ENCODE results near the gene STAU1.
A peak's percentile ranks its signal among the peaks of the same experiment; 100 is the strongest.
"Not testable (repeated sequence)": the region's sequence is repeated elsewhere in the genome, so short reads cannot be mapped to it uniquely, and the experiment has no call there.

STAU1 gene

GRCh38 chr20:49228676-49229075, 40.5 kb upstream of the STAU1 start:
- Histone ChIP-seq H3K9me3 (ENCODE audit: control insufficient read depth in 2 of 2, low read length in 2 of 2) (no peaks in the 10 kb centered on the region), H3K9ac (ENCODE audit: low read depth in 1 of 2, low read length in 2 of 2) (no peak overlapping the region), H3K27me3 (ENCODE audit: control insufficient read depth in 2 of 2, insufficient read depth in 2 of 2, low read length in 2 of 2) (no peaks in the 10 kb centered on the region), H3K27ac (ENCODE audit: low read depth in 2 of 2, low read length in 2 of 2) (no peak overlapping the region), H3K4me1 (ENCODE audit: control insufficient read depth in 2 of 2, insufficient read depth in 2 of 2, low read length in 2 of 2) (no peaks in the 10 kb centered on the region), H3K4me3 (ENCODE audit: low read length in 2 of 2) (no peak overlapping the region), H3K36me3 (ENCODE audit: control insufficient read depth in 2 of 2, insufficient read depth in 2 of 2, low read length in 2 of 2) (peaks cover 62 to 69% of the 10 kb centered on the region in 2 donors)

GRCh38 chr20:49225896-49226295, 37.8 kb upstream of the STAU1 start:
- Histone ChIP-seq H3K27me3 (ENCODE audit: control insufficient read depth in 2 of 2, insufficient read depth in 2 of 2, low read length in 2 of 2) (no peaks in the 10 kb centered on the region), H3K4me3 (ENCODE audit: low read length in 2 of 2) (no peak overlapping the region), H3K4me1 (ENCODE audit: control insufficient read depth in 2 of 2, insufficient read depth in 2 of 2, low read length in 2 of 2) (no peaks in the 10 kb centered on the region), H3K9me3 (ENCODE audit: control insufficient read depth in 2 of 2, low read length in 2 of 2) (no peaks in the 10 kb centered on the region), H3K27ac (ENCODE audit: low read depth in 2 of 2, low read length in 2 of 2) (no peak overlapping the region), H3K9ac (ENCODE audit: low read depth in 1 of 2, low read length in 2 of 2) (no peak overlapping the region), H3K36me3 (ENCODE audit: control insufficient read depth in 2 of 2, insufficient read depth in 2 of 2, low read length in 2 of 2) (peaks cover 57 to 61% of the 10 kb centered on the region in 2 donors)

GRCh38 chr20:49219924-49220831, 32.0 kb upstream of the STAU1 start:
- H3K27me3 ChIP-seq (ENCODE audit: control insufficient read depth in 2 of 2, insufficient read depth in 2 of 2, low read length in 2 of 2): no peaks in the 10 kb centered on the region
- H3K27ac ChIP-seq (ENCODE audit: low read depth in 2 of 2, low read length in 2 of 2): peak overlapping the region; percentile 80 to 89
- H3K9me3 ChIP-seq (ENCODE audit: control insufficient read depth in 2 of 2, low read length in 2 of 2): no peaks in the 10 kb centered on the region
- peak overlapping the region; percentile 89 to 100 for H3K4me3 ChIP-seq (ENCODE audit: low read length in 2 of 2)
- H3K9ac ChIP-seq (ENCODE audit: low read depth in 1 of 2, low read length in 2 of 2): peak overlapping the region; percentile 89 to 99
- peaks cover 10 to 13% of the 10 kb centered on the region in 2 donors for H3K4me1 ChIP-seq (ENCODE audit: control insufficient read depth in 2 of 2, insufficient read depth in 2 of 2, low read length in 2 of 2)
- peaks cover 29 to 30% of the 10 kb centered on the region in 2 donors for H3K36me3 ChIP-seq (ENCODE audit: control insufficient read depth in 2 of 2, insufficient read depth in 2 of 2, low read length in 2 of 2)

GRCh38 chr20:49219091-49219923, 31.2 kb upstream of the STAU1 start, which contains the start of gene DDX27:
TSS of gene DDX27 (plus strand) at chr20:49219416. CDS start at chr20:49219449, 33 bp downstream.
- Histone ChIP-seq H3K36me3 (ENCODE audit: control insufficient read depth in 2 of 2, insufficient read depth in 2 of 2, low read length in 2 of 2) (peaks cover 20 to 21% of the 10 kb centered on the region in 2 donors), H3K4me3 (ENCODE audit: low read length in 2 of 2) (peak within 1 kb of the TSS; percentile 89 to 100), H3K4me1 (ENCODE audit: control insufficient read depth in 2 of 2, insufficient read depth in 2 of 2, low read length in 2 of 2) (peaks cover 10 to 13% of the 10 kb centered on the region in 2 donors), H3K27ac (ENCODE audit: low read depth in 2 of 2, low read length in 2 of 2) (peak within 1 kb of the TSS; percentile 80 to 89), H3K9me3 (ENCODE audit: control insufficient read depth in 2 of 2, low read length in 2 of 2) (no peaks in the 10 kb centered on the region), H3K9ac (ENCODE audit: low read depth in 1 of 2, low read length in 2 of 2) (peak within 1 kb of the TSS; percentile 89 to 99), H3K27me3 (ENCODE audit: control insufficient read depth in 2 of 2, insufficient read depth in 2 of 2, low read length in 2 of 2) (no peaks in the 10 kb centered on the region)

- peak overlapping the region; percentile 34 to 100 for H3K4me3 ChIP-seq (ENCODE audit: low read length in 2 of 2)
- H3K9me3 ChIP-seq (ENCODE audit: control insufficient read depth in 2 of 2, low read length in 2 of 2); H3K27me3 ChIP-seq (ENCODE audit: control insufficient read depth in 2 of 2, insufficient read depth in 2 of 2, low read length in 2 of 2): not testable (repeated sequence)
- peaks cover 10 to 13% of the 10 kb centered on the region in 2 donors for H3K4me1 ChIP-seq (ENCODE audit: control insufficient read depth in 2 of 2, insufficient read depth in 2 of 2, low read length in 2 of 2)
- H3K9ac ChIP-seq (ENCODE audit: low read depth in 1 of 2, low read length in 2 of 2): peak overlapping the region; percentile 47 to 89
- H3K36me3 ChIP-seq (ENCODE audit: control insufficient read depth in 2 of 2, insufficient read depth in 2 of 2, low read length in 2 of 2): peaks cover 14 to 16% of the 10 kb centered on the region in 2 donors
- H3K27ac ChIP-seq (ENCODE audit: low read depth in 2 of 2, low read length in 2 of 2): peak overlapping the region in 1 of 2 donors; percentile 42
Observed at GRCh38 chr20:49218739-49219090, 30.6 kb upstream of the STAU1 start.

- H3K4me3 ChIP-seq (ENCODE audit: low read length in 2 of 2): peak overlapping the region in 1 of 2 donors; percentile 23
- H3K27me3 ChIP-seq (ENCODE audit: control insufficient read depth in 2 of 2, insufficient read depth in 2 of 2, low read length in 2 of 2): no peaks in the 10 kb centered on the region
- H3K9me3 ChIP-seq (ENCODE audit: control insufficient read depth in 2 of 2, low read length in 2 of 2): no peaks in the 10 kb centered on the region
- H3K9ac ChIP-seq (ENCODE audit: low read depth in 1 of 2, low read length in 2 of 2): no peak overlapping the region
- H3K27ac ChIP-seq (ENCODE audit: low read depth in 2 of 2, low read length in 2 of 2): no peak overlapping the region
- H3K4me1 ChIP-seq (ENCODE audit: control insufficient read depth in 2 of 2, insufficient read depth in 2 of 2, low read length in 2 of 2): peaks cover 10 to 13% of the 10 kb centered on the region in 2 donors
- H3K36me3 ChIP-seq (ENCODE audit: control insufficient read depth in 2 of 2, insufficient read depth in 2 of 2, low read length in 2 of 2): peaks cover 3 to 6% of the 10 kb centered on the region in 2 donors
Observed at GRCh38 chr20:49216991-49217578, 29.0 kb upstream of the STAU1 start.

GRCh38 chr20:49215232-49215631, 27.1 kb upstream of the STAU1 start:
- Histone ChIP-seq H3K27me3 (ENCODE audit: control insufficient read depth in 2 of 2, insufficient read depth in 2 of 2, low read length in 2 of 2) (no peaks in the 10 kb centered on the region), H3K4me1 (ENCODE audit: control insufficient read depth in 2 of 2, insufficient read depth in 2 of 2, low read length in 2 of 2) (peaks cover 5 to 10% of the 10 kb centered on the region in 2 donors), H3K36me3 (ENCODE audit: control insufficient read depth in 2 of 2, insufficient read depth in 2 of 2, low read length in 2 of 2) (no peaks in the 10 kb centered on the region), H3K27ac (ENCODE audit: low read depth in 2 of 2, low read length in 2 of 2) (no peak overlapping the region), H3K4me3 (ENCODE audit: low read length in 2 of 2) (no peak overlapping the region), H3K9ac (ENCODE audit: low read depth in 1 of 2, low read length in 2 of 2) (no peak overlapping the region), H3K9me3 (ENCODE audit: control insufficient read depth in 2 of 2, low read length in 2 of 2) (no peaks in the 10 kb centered on the region)

- no peaks in the 10 kb centered on the region for H3K9me3 ChIP-seq (ENCODE audit: control insufficient read depth in 2 of 2, low read length in 2 of 2)
- H3K27me3 ChIP-seq (ENCODE audit: control insufficient read depth in 2 of 2, insufficient read depth in 2 of 2, low read length in 2 of 2): no peaks in the 10 kb centered on the region
- H3K27ac ChIP-seq (ENCODE audit: low read depth in 2 of 2, low read length in 2 of 2): no peak overlapping the region
- H3K36me3 ChIP-seq (ENCODE audit: control insufficient read depth in 2 of 2, insufficient read depth in 2 of 2, low read length in 2 of 2): no peaks in the 10 kb centered on the region
- H3K9ac ChIP-seq (ENCODE audit: low read depth in 1 of 2, low read length in 2 of 2): no peak overlapping the region
- H3K4me1 ChIP-seq (ENCODE audit: control insufficient read depth in 2 of 2, insufficient read depth in 2 of 2, low read length in 2 of 2): peaks cover 0 to 3% of the 10 kb centered on the region in 2 donors
- no peak overlapping the region for H3K4me3 ChIP-seq (ENCODE audit: low read length in 2 of 2)
Observed at GRCh38 chr20:49214571-49214970, 26.4 kb upstream of the STAU1 start.

GRCh38 chr20:49210757-49211110, 22.6 kb upstream of the STAU1 start:
- H3K27me3 ChIP-seq (ENCODE audit: control insufficient read depth in 2 of 2, insufficient read depth in 2 of 2, low read length in 2 of 2): no peaks in the 10 kb centered on the region
- H3K36me3 ChIP-seq (ENCODE audit: control insufficient read depth in 2 of 2, insufficient read depth in 2 of 2, low read length in 2 of 2): no peaks in the 10 kb centered on the region
- H3K4me1 ChIP-seq (ENCODE audit: control insufficient read depth in 2 of 2, insufficient read depth in 2 of 2, low read length in 2 of 2): no peaks in the 10 kb centered on the region
- H3K27ac ChIP-seq (ENCODE audit: low read depth in 2 of 2, low read length in 2 of 2): no peak overlapping the region
- no peaks in the 10 kb centered on the region for H3K9me3 ChIP-seq (ENCODE audit: control insufficient read depth in 2 of 2, low read length in 2 of 2)
- H3K9ac ChIP-seq (ENCODE audit: low read depth in 1 of 2, low read length in 2 of 2): no peak overlapping the region
- no peak overlapping the region for H3K4me3 ChIP-seq (ENCODE audit: low read length in 2 of 2)
